Activated T-helper 1 cell treated with anti-CD3 and anti-CD28 coated beads, Interleukin-2, amount 50 U/mL, for 16 hours (primary cell): ENCODE data around the gene DRD1.
A peak's percentile ranks its signal among the peaks of the same experiment; 100 is the strongest.
"Not testable (repeated sequence)": the region's sequence is repeated elsewhere in the genome, so short reads cannot be mapped to it uniquely, and the experiment has no call there.

Experiments used
- DNase-seq, 2 donors: peaks; one replicate each; pipeline ENCODE4 v3.0.0-alpha.2; 2020; ENCODE audit warnings: low read depth in 1 of 2, low spot score in 1 of 2

The DRD1 gene

DNA sequence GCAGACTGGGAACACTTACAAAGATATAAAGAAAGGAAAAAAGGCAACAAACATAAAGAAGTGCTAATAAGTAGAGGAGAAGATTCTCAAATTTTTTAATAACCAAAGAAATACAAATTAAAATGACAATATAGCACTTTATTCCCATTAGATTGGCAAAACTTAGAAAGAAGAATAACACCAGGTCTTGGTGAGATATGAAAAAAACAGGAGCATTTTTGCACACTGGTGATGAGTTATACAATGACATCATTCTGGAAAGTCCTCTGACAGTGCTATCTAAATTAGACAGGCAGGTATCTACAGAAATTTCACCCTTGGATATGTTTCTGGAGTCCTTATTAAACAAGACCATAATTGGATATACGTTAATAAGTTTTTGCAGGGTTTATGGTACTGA is 24.9 kb upstream of the DRD1 start:
- no peak for DNase-seq

DNA sequence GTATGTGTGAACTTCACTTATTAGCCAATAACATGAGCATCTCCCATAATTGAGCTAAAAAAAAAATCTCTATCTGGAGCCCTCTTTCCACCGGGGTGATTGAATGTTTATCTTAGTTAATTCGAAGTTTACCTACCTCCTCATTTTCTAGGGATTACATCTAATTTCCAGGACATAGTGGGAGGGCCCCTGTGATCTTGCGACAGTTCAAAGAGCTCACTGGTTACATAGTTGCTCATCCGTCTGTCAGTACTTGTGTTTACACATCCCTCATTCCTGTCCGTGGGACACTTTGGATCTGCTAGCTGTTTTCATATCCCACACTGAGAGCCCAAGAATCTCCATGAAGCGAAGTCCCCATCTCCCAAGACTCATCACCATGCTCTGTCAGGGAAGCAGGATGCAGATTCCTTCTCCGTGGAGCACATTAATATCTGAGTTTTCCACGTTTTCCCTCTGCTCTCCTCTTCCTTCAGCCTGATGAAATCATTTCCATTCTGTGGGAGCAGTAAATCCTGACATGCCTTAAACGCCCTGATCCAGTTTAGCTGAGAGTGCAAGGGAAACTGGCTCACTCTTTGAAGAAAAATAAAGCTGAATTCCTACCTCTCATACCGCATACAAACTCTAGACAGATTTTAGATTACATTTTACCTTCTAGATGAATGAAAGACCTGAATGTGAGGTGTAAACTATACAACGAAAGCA is 24.2 kb upstream of the DRD1 start:
- DNase-seq, result no peak

DNA sequence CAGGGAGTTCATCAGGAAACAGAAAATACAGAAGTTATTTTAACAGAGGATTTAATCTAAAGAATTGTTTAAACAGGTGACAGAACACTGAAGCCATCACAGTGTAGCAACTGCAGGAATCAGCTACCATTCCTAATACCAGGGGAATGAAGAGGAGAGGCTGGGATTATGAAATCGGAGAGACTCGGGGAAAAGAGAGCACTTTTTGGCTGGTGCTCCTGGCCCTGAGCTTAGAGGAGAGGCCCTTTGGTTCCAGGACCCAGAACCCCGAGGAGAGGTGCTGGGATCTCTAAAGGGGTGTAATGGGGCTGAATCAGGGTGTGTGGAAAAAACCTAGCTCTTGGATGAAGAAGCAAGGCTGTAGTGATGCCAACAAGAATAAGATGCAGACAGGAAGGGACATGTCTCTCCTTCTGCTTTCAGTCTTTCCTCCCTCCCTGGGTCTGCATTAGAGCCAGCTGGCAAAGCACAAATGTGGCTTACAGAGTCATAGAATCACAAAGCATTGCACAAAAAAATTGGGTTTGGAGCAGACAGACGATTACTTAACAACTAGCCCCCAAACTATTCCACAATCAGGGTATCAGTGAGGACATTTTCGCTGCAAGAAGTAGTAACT is 22.8 kb upstream of the DRD1 start:
- DNase-seq, result no peak

DNA sequence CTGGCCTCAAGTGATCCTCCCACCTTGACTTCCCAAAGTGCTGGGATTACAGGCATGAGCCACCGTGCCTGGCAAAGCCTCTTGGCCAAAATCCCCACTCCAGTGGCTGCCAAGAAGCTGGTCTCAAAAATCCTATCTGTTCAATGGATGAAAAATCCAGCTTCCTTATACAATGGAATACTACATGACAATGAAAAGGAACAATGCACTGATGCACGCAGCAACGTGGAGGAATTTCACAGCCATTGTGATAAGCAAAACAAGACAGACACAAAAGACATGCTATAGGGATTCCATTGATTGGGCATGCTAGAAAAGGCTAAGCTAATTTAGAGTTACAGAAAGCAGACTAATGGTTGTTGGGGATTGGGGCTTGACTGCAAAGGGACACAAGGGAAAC is 21.3 kb upstream of the DRD1 start:
- no peak for DNase-seq

DNA sequence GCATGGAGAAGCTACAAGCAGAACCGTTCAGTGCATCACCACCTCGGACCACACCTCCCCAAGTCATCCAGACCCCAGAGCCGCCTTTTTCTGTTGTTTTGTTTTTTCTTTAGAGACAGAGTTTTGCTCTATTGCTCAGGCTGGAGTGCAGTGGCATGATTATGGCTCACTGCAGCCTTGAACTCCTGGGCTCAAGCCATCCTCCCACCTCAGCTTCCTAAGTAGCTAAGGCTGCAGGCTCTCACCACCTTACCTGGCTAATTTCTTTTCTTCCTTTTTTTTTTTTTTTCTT is 20.9 kb upstream of the DRD1 start:
- no peak for DNase-seq

DNA sequence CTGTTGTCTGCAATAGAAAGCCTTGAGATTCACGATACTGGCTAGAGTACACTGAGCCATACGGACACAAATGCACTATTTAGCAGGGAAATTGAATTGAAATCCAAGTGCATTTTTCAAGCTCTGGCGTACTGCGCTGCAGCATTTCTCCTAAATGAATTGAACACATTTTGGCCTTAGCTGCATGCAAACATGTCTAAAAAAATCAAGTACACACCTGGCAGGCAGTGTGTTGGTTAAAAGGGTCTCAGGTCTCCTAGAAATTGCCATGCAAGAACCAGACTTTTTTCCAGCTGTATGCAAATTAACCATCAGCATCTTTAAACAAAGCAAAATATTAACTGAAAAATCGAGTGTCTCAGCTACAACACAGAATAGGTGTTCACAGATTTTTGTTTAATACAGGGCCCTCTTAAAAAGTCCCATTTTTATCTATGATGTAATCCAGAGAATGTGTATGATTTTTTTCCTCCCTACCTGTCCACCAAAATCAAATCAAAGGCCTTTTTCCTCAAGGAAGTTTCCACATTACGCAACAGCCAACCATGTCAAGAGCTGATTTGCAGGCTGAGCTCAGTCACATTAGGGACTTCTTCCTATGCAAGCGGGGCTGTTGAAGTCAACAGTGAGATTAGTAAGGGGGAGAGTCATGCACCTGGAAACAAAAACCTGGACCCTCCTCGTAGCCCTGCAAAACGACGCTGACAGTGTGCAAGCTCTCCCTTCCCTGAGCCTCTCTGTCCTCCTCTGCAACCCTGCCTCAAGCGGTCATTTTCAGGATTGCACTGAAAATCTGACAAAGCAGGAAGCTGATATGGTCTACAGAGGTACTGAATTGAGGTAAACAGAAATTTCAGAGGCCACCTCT is 20.3 kb upstream of the DRD1 start:
- peak in 1 of 2 donors; percentile 29 for DNase-seq

DNA sequence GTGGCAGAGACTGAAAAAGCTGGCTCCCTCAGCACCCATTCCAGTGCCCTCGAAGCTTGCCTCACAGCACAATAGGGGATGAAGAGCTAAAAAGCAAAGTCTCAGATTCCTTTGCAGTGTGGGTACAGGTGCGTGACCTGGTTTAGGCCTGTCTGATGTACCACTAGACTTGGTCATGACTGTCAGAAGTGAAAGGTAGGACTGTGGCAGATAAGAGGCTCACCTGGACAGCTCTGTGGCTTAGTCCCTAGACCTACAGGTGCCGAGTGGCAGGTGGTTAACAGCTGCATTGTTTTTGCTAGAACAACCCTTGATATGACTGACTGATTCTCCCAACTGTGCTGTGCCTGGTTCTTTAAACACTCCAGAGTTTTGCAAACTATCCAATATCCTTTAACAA is 19.7 kb upstream of the DRD1 start:
- DNase-seq, result no peak

DNA sequence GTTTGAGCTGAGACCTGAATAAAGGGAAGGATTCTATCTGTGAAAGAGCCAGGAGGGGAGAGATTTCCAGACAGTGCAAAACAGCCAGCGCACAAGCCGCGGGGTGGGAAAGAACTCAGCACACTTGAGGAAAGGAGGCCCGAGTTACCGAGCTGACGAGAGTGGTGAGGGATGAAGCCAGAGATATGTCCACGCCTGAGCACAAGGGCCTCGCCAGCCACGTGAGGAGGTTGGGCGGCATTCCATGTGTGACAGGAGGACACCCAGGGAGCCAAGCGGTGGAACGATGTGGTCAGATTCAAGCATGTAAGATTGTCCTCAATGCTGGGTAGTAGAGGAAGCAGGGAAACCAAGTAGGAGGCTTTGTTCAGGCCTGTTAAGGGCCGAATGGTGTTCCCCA is 17.4 kb upstream of the DRD1 start:
- DNase-seq, result no peak

DNA sequence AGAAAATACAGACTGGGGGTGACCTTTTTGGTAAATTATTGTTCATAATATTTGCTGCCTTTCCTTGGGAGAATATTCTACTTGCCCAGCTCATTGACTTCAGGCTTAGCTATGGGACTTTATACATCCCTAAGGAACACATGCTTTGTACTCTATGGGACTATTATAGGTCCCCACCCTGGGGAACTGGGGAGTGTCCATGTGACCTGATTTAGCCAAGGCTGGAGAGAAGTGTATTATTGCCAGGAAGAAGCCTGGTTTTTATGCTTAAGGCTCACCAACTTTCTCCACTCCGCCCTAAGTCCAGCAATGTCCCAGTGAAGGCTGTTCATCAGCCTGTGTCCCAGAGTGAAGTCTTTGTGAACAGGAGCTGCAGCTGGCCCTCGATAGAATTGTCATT is 16.6 kb upstream of the DRD1 start:
- no peak for DNase-seq

DNA sequence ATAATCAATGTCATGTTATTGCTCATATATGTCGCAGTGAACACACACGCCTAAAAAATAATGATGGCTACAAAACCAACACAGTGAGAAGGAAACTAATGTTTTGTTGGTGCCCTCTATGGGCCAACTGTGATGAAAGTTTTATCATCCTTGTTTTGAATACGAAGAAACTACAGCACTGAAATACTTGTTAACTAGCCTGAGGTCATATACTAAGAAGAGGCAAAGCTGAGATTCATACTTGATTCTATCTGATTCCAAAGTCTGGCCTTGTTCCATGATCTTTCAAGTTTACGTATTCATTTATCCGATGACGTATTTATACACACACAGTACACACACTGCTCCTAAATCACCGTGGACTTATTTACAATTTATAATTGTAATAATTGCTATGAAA is 16.1 kb upstream of the DRD1 start:
- DNase-seq, result no peak

DNA sequence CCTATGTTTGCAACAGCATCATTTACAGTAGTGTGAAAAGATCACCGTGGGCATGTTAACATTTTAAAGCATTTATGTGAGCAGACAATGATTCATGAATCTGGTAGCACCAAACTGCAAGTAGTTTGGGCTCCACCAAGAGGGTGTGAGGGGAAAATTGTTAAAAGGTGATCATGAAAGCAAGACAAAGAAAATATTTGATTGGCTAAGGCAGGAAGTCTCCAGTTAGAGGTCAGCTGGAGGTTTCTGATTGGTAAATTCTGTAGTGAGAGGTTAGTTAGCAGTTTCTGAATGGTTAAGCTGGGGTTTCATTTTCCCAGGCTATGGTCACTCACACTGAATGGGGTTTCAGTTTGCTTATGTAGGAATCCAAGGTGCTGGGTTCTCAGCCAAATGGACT is 13.5 kb upstream of the DRD1 start:
- no peak for DNase-seq

DNA sequence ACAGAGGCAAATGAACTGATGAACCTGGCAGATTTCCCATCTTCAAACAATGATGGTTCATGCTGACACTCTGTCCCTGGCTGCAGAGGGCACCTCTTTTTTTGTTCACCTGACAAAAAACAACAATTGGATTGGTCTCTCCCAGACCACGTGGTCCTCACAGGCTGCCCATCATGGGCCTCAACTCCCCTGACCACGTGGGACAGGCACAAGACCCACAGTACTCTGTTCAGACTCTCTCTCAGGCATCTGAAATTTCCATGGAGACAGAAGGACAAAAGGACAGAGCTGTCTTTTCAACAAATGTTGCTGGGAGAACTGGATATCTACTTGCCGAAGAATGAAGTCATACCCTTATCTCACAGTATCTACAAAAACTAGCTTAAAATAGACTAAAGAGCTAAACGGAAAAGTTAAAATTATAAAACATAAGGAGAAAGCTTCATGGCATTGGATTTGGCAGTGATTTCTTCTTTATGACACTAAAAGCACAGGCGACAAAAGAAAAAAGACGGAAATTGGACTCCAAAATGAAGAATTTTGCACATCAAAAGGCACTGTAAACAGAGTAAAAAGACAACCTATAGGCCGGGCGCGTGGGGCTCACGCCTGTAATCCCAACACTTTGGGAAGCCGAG is 12.2 kb upstream of the DRD1 start:
- DNase-seq, result no peak

DNA sequence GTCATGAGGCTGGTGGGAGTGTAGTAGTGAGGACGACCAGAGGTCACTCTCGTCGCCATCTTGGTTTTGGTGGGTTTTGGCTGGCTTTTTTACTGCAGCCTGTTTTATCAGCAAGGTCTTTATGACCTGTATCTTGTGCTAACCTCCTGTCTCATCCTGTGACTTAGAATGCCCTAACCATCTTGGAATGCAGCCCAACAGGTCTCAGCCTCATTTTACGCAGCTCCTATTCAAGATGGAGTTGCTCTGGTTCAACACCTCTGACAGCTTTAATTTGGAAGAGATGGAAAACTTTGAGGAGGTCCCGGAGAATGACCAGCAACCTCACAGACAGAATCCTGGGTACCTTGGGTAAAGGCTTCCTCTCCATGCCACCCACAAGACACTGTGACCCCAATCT is 10.4 kb upstream of the DRD1 start:
- DNase-seq, result not testable (repeated sequence)

DNA sequence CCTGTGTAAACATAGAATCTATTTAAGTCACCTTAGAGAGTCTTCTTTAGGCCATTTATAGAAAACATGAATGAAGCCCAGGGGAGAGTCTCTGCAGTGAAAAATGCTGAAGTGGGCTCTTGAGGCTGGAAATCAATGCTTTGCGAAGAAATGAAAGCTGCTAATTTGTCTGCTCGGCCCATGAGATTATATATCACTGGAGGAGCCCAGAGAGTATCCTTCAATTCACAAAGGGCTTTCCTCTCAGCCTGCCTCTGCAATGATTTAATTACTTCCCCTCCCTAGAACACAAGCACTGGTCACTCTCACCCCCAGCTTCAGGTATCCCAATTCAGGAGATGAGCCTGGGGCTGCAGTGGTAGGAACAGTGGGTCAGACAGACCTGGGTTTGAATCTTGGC is 8.2 kb upstream of the DRD1 start:
- DNase-seq, result no peak

DNA sequence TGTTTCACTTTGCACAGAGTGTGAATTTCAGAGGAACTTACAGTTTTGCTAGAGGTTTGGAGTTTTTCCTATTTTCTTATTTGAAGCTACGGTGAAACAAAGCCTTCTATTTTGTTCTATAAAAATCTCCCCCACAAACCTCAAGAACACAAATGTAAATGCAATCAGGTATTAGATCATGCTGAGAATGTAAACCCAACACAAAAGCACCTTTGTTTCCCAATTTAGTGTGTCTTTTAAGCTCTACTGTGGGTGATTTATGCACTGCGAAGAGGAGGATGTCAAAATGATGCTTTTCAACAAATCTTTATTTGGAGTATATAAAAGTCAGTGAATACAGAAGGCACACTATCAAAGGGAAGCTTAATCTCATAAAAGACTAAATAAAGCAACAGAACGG is 4.3 kb upstream of the DRD1 start:
- no peak for DNase-seq

DNA sequence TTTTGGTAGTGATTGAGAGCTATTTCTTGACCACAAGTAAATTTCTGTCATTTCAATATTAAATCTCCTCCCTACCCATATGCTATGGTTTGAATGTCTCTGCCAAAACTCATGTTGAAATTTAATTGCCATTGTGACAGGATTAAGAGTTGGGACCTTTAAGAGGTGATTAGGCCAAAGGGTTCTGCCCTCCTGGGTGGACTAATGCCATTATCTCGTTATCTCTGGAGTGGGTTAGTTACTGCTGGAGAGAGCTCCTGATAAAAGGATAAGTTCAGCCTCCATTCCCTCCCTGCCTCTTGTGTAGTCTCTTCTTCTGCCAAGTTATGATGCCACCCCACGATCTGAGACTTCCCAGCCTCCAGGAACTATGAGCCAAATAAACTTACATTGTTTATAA is 3.6 kb upstream of the DRD1 start:
- DNase-seq, result no peak

DNA sequence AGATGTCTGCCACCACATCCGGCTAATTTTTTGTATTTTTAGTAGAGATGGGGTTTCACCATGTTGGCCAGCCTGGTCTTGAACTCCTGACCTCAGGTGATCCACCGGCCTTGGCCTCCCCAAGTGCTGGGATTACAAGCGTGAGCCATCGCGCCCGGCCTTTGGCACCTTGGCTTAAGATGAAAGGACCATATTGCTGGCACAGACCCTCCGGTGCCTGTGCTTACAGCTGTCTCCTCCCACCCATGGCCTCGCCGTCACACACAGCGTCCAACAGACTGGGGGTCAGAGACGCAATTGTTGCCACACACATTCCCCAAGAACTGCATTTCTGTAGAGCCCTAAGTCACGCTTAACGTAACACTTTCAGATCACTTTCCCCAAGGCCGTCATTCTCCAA is 2.4 kb upstream of the DRD1 start:
- not testable (repeated sequence) for DNase-seq

DNA sequence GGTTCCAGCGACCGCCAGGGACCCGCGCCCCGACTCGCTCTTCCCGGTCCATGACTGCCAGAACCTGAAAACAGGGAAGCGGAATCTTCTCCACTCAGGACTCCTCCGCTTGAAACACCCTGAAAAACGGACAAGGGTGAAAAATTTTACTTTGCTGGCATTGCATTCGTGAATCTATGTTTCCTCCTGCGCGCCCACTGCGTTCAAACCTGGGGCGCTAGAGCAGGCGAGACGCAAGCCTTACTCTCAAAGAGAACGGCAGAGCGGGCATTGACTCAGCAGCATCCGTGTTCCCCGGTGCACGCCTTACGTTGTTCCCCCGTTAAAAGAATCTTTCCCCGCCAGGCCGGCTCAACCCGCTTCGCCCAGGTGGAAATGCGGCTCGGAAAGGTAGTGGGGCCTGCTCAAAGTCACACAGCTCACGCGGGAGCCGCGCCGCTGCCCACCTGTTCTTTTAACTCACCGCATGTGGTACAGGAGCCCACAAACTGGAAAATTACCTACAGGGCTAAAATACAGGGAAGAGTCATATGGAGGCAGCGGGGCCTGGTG is 999 bp upstream of the DRD1 start:
- no peak for DNase-seq

DNA sequence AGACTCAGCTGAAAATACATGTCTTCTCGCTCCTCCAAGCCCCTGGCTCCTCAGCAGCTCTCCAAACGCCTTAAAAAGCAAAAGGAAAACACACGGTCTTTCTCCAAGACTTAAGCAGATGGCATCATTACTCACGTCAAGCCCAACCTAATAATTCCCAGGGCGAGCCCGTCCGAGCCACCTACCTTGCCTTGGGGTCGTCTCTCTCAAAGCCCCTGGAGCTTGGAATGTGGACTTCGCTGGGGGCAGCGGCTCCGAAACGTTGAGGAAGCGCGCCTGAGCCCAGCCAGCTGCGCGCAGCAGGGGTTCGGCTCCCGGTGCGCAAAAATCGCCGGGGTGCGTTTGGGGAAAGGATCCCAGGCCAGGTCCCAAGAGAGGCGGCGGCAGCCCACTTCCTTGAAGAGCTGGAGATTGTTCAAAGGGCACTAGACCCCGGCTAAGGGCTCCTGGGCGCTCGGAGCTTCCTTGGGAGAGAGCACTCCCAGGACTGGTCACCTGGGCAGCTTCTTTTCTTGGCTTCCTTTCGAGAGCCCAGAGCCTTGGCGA is 395 bp downstream of the DRD1 start:
- no peak for DNase-seq

DNA sequence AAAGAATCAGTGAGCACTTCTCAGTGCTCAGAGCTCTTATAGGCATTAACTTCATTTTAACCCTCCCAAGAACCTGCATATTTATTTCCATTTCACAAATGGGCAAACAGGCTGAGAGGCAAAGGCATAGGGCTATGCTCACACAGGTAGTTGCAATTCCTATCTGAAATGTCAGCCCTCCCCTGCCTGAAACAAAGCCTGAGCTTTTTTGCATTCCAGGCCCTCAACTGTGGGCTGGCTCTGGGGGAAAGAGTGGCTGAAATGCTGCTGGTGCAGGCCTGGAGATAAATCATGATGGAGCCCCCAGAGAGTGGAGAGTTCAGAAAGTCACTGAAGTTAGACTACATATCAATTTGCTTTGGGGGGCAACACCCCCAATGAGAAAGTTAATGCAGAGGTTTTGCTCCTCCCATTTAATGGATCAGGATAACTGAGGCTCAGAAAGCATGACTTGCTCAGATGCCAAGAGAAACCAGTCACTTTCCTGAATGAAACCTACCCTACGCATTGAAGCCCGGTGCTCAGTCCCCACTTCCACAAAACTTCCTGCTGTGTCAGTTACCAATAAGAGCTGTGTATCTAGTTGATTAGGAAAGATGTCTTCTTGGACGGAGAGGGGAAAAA is 5.6 kb downstream of the DRD1 start:
- DNase-seq, result no peak

DNA sequence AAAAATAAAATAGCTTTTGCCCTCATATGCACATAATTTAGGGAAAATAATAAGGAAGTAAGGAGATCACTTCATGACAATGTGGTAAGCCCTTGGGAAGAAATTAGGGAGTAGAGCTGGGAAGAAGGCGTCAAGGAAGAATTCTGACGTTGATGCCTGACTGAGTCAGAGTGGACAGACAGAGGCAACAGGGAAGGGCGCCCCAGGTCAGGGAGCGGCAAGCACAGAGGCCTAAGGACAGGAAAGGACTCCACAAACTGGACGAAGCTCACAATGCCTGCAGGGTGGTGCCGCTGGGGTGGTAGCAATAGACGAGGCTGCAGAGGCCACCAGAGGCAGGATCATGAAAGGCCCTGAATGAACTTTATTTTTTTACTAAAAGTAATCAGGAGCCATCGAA is 7.6 kb downstream of the DRD1 start:
- no peak for DNase-seq
